NOMO-1 treated with dmso at 0.1 percent for 144 hours (cell line): ENCODE results near the gene RNU6-9.
"Not testable (repeated sequence)": the region's sequence is repeated elsewhere in the genome, so short reads cannot be mapped to it uniquely, and the experiment has no call there.

Experiments used
- DNase-seq: peaks from one replicate; lab custom pipeline; 2025; ENCODE audit not compliant: unreplicated experiment; lab: John Stamatoyannopoulos, UW

Gene RNU6-9

GRCh38 chr19:892894-893689 lies at the start of gene RNU6-9, which contains the start of gene MED16:
Gene RNU6-9 (plus strand): TSS chr19:893484.
Gene MED16 (minus strand): TSS chr19:893187. CDS start chr19:891131, 2,056 bp downstream.
- peak; percentile 88 for DNase-seq

DNA sequence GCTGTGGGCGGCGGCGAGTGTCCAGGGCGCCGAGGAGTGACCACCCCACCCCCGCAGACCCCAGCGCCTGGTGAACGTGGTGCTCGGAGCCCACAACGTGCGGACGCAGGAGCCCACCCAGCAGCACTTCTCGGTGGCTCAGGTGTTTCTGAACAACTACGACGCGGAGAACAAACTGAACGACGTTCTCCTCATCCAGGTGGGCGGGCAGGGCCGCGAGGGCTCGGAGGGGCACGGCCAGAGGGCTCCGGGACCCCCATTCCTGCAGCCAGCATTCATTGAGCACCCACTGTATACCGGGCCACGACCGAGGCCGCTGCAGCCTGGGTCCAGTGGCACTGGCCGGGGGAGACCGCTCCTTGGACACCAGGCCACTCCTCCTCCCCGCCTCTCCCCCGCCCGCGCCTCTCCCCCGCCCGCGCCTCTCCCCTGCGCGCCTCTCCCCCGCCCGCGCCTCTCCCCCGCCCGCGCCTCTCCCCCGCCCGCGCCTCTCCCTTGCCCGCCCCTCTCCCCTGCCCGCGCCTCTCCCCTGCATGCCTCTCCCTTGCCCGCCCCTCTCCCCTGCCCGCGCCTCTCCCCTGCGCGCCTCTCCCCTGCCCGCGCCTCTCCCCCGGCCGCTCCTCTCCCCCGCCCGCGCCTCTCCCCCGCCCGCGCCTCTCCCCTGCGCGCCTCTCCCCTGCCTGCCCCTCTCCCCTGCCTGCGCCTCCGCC lies 49.3 kb upstream of the RNU6-9 start:
- DNase-seq = no peak

- DNase-seq = no peak
Observed at GRCh38 chr19:844546-844971, 48.7 kb upstream of the RNU6-9 start.

DNA sequence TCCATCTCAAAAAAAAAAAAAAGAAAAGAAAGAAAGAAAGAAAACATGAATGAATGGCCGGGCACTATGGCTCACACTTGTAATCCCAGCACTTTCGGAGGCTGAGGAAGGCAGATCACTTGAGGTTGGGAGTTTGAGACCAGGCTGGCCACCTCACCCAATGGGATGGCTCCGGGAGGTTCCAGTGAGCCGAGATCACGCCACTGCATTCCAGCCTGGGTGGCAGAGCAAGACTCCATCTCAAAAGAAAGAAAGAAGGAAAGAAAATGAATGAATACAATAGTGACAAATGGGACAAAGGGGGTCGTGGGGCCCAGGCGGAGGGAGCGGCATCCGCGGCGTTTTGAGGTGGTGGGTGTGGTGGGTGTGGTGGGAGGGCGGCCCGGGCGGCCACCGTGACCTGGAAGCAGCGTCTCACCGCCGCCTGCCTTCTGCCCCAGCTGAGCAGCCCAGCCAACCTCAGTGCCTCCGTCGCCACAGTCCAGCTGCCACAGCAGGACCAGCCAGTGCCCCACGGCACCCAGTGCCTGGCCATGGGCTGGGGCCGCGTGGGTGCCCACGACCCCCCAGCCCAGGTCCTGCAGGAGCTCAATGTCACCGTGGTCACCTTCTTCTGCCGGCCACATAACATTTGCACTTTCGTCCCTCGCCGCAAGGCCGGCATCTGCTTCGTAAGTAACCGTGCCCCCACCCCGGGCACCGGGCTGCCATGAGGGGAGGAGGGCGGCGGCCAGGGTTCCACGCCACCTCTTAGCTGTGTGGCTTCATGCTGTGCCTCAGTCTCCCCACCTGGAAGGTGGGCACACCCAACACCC lies 47.4 kb upstream of the RNU6-9 start:
- no peak for DNase-seq

GRCh38 chr19:848386-848921 lies 44.8 kb upstream of the RNU6-9 start:
- no peak for DNase-seq

GRCh38 chr19:849195-849594 lies 44.1 kb upstream of the RNU6-9 start:
- DNase-seq = not testable (repeated sequence)

GRCh38 chr19:850221-850978 lies 42.9 kb upstream of the RNU6-9 start:
- DNase-seq = peak; percentile 79

GRCh38 chr19:850979-851335 lies 42.3 kb upstream of the RNU6-9 start:
- no peak for DNase-seq

DNA sequence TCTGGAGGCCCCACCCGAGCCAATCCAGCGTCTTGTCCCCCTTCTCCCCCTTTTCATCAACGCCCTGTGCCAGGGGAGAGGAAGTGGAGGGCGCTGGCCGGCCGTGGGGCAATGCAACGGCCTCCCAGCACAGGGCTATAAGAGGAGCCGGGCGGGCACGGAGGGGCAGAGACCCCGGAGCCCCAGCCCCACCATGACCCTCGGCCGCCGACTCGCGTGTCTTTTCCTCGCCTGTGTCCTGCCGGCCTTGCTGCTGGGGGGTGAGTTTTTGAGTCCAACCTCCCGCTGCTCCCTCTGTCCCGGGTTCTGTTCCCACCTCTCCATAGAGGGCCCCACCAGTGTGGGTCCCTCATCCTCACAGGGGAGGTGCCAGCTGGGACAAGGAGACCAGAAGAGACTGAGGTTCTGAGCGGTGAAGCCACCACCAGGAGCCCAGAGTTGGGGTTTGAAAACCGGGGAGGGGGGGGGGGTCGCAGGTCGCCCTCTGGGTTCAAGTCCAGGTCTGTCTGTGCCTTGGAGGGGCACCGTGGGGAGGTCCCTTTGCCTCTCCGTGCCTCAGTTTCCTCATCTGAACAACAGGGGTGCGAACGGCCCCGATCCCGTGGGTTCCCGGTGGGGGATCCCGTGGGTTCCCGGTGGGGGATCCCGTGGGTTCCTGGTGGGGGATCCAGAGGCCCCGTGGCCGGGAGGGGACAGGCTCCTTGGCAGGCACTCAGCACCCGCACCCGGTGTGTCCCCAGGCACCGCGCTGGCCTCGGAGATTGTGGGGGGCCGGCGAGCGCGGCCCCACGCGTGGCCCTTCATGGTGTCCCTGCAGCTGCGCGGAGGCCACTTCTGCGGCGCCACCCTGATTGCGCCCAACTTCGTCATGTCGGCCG lies 40.9 kb upstream of the RNU6-9 start, which contains the start of gene ELANE:
TSS of gene ELANE (plus strand) at position 168 of the 878 bp plus-strand sequence. CDS start at position 194, 26 bp downstream.
- peak; percentile 69 for DNase-seq

GRCh38 chr19:853014-853585 lies 40.2 kb upstream of the RNU6-9 start:
- no peak for DNase-seq

DNA sequence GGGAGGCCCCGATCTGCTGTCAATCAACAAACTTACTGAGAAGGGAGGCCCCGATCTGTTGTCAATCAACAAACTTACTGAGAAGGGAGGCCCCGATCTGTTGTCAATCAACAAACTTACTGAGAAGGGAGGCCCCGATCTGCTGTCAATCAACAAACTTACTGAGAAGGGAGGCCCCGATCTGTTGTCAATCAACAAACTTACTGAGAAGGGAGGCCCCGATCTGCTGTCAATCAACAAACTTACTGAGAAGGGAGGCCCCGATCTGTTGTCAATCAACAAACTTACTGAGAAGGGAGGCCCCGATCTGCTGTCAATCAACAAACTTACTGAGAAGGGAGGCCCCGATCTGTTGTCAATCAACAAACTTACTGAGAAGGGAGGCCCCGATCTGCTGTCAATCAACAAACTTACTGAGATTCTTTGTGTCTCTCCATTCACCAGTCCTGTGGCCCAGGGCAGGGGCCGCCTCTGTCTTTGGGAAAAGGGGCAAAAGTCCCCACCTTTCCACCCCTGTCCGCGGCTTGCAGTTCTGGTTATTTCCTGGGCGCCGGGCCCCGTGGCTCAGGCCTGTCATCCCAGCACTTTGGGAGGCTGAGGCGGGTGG lies 39.6 kb upstream of the RNU6-9 start:
- not testable (repeated sequence) for DNase-seq

DNA sequence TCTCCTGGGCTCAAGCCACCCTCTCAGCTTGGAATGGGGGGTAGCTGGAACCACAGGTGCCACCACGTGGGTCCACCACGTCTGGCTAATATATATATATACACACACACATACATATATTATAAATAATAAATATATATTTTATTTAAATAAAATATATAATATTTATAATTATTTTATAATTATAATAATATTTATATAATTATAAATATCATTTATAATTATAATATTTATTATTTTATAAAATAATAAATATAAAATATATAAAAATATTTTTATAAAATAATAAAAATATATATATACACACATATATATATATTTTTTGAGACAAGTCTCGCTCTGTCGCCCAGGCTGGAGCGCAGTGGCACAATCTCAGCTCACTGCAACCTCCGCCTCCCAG lies 38.7 kb upstream of the RNU6-9 start:
- DNase-seq = no peak

DNA sequence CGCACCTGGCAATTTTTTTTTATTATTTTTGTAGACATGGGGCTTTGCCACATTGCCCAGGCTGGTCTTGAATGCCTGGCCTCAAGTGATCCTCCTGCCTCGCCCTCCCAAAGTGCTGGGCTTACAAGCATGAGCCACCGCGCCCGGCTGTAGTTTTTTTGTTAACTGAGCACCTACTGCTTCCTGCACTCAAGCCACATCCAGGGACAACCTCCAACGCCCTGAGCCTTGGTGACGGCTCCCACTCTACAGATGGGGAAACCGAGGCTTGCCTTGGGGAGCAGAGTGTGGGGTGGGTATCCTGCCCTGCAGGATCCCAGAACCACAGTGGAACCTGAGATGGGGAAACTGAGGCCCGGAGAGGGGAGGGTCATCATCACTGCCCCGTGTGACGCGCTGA lies 38.1 kb upstream of the RNU6-9 start:
- DNase-seq = no peak

DNA sequence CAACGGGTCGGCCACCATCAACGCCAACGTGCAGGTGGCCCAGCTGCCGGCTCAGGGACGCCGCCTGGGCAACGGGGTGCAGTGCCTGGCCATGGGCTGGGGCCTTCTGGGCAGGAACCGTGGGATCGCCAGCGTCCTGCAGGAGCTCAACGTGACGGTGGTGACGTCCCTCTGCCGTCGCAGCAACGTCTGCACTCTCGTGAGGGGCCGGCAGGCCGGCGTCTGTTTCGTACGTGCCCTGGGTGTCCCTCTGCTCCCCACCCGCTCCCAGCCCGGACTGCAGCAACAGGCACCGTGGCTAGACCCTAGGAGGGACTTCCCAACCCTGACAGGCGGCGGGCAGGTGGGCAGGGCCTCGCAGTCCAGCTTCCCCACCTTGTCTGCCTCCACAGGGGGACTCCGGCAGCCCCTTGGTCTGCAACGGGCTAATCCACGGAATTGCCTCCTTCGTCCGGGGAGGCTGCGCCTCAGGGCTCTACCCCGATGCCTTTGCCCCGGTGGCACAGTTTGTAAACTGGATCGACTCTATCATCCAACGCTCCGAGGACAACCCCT lies 37.6 kb upstream of the RNU6-9 start:
- no peak for DNase-seq

- no peak for DNase-seq
Observed at GRCh38 chr19:858284-858683, 35.0 kb upstream of the RNU6-9 start.

DNA sequence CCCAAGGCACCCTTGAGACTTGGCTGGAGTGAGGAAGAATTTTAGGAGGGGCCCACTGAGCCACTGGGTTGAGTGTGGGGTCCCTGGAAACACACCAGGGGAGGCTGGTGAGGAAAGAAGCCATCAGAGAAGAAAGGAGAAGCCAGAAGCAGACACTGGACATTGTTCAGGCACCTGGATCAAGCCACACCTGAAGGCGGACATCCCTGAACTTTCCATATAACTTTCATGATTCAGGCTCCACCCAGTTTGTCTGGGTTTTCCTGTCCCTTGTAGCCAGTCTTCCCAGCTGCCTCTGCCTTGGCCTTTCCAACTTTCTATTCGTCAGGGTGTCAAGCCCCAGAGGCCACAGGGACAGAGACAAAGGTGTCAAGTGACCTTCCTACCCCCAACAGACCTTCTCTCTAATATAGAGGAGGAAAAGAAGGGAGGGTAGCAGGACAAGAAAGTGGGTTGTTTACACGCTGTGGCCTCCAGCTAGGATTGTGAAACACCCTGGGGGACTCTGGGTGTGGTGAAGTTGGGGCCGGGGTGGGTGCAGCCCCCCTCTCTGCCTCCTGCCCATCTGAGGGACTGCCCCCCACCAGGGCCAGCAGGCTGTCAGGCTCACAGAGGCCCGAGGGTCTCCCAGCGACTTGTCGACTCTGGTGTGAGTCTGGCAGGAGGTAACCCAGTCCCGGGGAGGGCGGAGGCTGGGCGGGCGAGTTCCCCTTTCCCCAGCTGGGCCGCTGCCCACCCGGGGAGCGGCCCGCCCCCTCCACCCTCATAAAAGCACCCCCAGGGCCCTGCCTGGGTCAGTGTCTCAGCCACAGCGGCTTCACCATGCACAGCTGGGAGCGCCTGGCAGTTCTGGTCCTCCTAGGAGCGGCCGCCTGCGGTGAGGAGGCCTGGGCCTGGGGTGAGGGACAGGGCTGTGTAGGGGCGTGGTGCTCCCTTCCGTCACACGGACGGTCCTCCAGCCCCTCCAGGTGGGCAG lies 34.1 kb upstream of the RNU6-9 start, which contains the start of gene CFD:
TSS of gene CFD (plus strand) at position 797 of the 976 bp plus-strand sequence. CDS start at position 823, 26 bp downstream.
- peak; percentile 62 for DNase-seq

DNA sequence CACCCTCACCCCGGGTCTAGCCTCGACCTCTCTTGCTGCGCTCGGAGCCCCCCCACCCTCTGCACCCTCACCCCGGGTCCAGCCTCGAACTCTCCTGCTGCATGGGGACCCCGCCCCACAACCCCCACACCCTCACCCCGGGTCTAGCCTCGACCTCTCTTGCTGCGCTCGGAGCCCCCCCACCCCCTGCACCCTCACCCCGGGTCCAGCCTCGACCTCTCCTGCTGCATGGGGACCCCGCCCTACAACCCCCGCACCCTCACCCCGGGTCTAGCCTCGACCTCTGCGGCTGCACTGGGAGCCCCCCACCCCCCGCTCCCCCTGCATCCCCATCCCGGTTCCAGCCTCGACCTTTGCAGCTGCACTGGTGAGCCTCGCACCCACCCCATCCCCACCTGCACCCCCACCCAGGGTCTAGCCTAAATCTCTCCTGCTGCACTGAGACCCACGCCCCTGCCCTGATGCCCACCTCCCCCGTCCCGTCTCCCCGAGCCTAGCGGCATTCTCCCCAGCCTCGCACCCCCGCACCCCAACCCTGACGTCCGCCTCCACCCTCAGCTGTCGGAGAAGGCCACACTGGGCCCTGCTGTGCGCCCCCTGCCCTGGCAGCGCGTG lies 32.0 kb upstream of the RNU6-9 start:
- DNase-seq = no peak
